ENCODE data around the gene KRT7.
A peak's percentile ranks its signal among the peaks of the same experiment; 100 is the strongest.

KRT7 gene

GRCh38 chr12:52200086-52200780, 32.8 kb upstream of the KRT7 start:
- DNase-seq (ENCODE audit: low spot score): no peak
- Histone ChIP-seq H3K4me3 (no peak overlapping the region), H3K27ac (no peak overlapping the region)
- no peak for TF ChIP-seq CTCF (IDR thresholded peaks at IDR 0.05)

GRCh38 chr12:52200781-52201450, 32.1 kb upstream of the KRT7 start:
- TF ChIP-seq CTCF (IDR thresholded peaks at IDR 0.05): no peak
- Histone ChIP-seq H3K27ac (no peak overlapping the region), H3K4me3 (no peak overlapping the region)
- DNase-seq (ENCODE audit: low spot score): no peak

GRCh38 chr12:52201451-52201839, 31.6 kb upstream of the KRT7 start:
- no peak overlapping the region for H3K4me3 ChIP-seq
- no peak for DNase-seq (ENCODE audit: low spot score)
- no peak for TF ChIP-seq CTCF (IDR thresholded peaks at IDR 0.05)
- H3K27ac ChIP-seq: no peak overlapping the region

- no peak for DNase-seq (ENCODE audit: low spot score)
- Histone ChIP-seq H3K27ac (peak overlapping the region in 1 of 2 donors; percentile 23), H3K4me3 (peak overlapping the region; percentile 11)
- TF ChIP-seq CTCF (IDR thresholded peaks at IDR 0.05): no peak
Measured at GRCh38 chr12:52202361-52203078, 30.5 kb upstream of the KRT7 start.

- peak overlapping the region in 1 of 2 donors; percentile 23 for H3K27ac ChIP-seq
- H3K4me3 ChIP-seq: no peak overlapping the region
- TF ChIP-seq CTCF (IDR thresholded peaks at IDR 0.05): no peak
- DNase-seq (ENCODE audit: low spot score): no peak
Measured at GRCh38 chr12:52203079-52203921, 29.7 kb upstream of the KRT7 start.

GRCh38 chr12:52204095-52204930, 28.7 kb upstream of the KRT7 start:
- no peak for DNase-seq (ENCODE audit: low spot score)
- TF ChIP-seq CTCF (IDR thresholded peaks at IDR 0.05): no peak
- H3K4me3 ChIP-seq: no peak overlapping the region

More at GRCh38 chr12:52204095-52204930, 28.7 kb upstream of the KRT7 start:
- H3K27ac ChIP-seq: no peak overlapping the region

Measured in coronary artery (tissue), 2 donors.